Astrocyte (in vitro differentiated cells and primary cell): ENCODE measurements around the gene SCAPER. TPM values are rescaled to one million over a fixed set of nuclear protein-coding genes. Genes with fewer than 3 reads are reported as not detected.

Source experiments
- DNase-seq: peaks from one replicate; pipeline ENCODE4 v3.0.0-alpha.2; 2010; ENCODE audit warnings: low read depth
- FAIRE-seq: peaks from 2 replicates; lab custom pipeline; 2011; peaks lifted over from hg19 to GRCh38; lab: Jason Lieb, UNC
- H2AFZ ChIP-seq: 2 replicates; pipeline ENCODE4 v1.6.0; 2012; ENCODE audit warnings: low read depth, low read length, inconsistent platforms
- H3K27ac ChIP-seq: 2 replicates; pipeline ENCODE4 v1.5.1; 2011; ENCODE audit warnings: low read depth, low read length, inconsistent platforms
- H3K27me3 ChIP-seq: 2 replicates; pipeline ENCODE4 v1.6.0; 2011; ENCODE audit warnings: low read length, inconsistent platforms; ENCODE audit not compliant: insufficient read depth
- H3K36me3 ChIP-seq: 2 replicates; pipeline ENCODE4 v1.5.1; 2011; ENCODE audit warnings: low read length, inconsistent platforms; ENCODE audit not compliant: insufficient read depth
- H3K4me1 ChIP-seq: 2 replicates; pipeline ENCODE4 v1.5.1; 2011; ENCODE audit warnings: low read length, inconsistent platforms; ENCODE audit not compliant: insufficient read depth
- H3K4me2 ChIP-seq: 2 replicates; pipeline ENCODE4 v1.6.0; 2012; ENCODE audit warnings: low read length, inconsistent platforms
- H3K4me3 ChIP-seq: 2 replicates; pipeline ENCODE4 v1.5.1; 2011; ENCODE audit warnings: low read depth, mild to moderate bottlenecking, low read length, inconsistent platforms; ENCODE audit not compliant: insufficient read depth
- H3K79me2 ChIP-seq: 2 replicates; pipeline ENCODE4 v1.6.0; 2012; ENCODE audit warnings: mild to moderate bottlenecking, low read length, inconsistent platforms; ENCODE audit not compliant: insufficient read depth
- H3K9ac ChIP-seq: 2 replicates; pipeline ENCODE4 v1.6.0; 2012; ENCODE audit warnings: mild to moderate bottlenecking, low read length, inconsistent platforms
- H3K9me3 ChIP-seq: 2 replicates; pipeline ENCODE4 v1.5.1; 2012; ENCODE audit warnings: low read depth, mild to moderate bottlenecking, low read length, inconsistent platforms; ENCODE audit not compliant: insufficient read depth
- H4K20me1 ChIP-seq: 2 replicates; pipeline ENCODE4 v1.6.0; 2012; ENCODE audit warnings: low read length, inconsistent platforms; ENCODE audit not compliant: insufficient read depth
- H3K27ac Mint-ChIP-seq: one replicate; pipeline ENCODE4 v1.8.0; 2021; ENCODE audit warnings: mild to moderate bottlenecking, mixed read lengths; ENCODE audit not compliant: unreplicated experiment
- H3K27me3 Mint-ChIP-seq: one replicate; pipeline ENCODE4 v1.8.0; 2021; ENCODE audit warnings: low read depth, mixed read lengths; ENCODE audit not compliant: unreplicated experiment
- H3K36me3 Mint-ChIP-seq: one replicate; pipeline ENCODE4 v1.8.0; 2021; ENCODE audit warnings: low read depth, mixed read lengths; ENCODE audit not compliant: unreplicated experiment
- H3K4me1 Mint-ChIP-seq: one replicate; pipeline ENCODE4 v1.8.0; 2021; ENCODE audit warnings: low read depth, mixed read lengths; ENCODE audit not compliant: unreplicated experiment
- H3K4me3 Mint-ChIP-seq: one replicate; pipeline ENCODE4 v1.8.0; 2021; ENCODE audit warnings: mild to moderate bottlenecking, moderate library complexity, mixed read lengths; ENCODE audit not compliant: unreplicated experiment
- H3K9me3 Mint-ChIP-seq: one replicate; pipeline ENCODE4 v1.8.0; 2021; ENCODE audit warnings: mild to moderate bottlenecking, mixed read lengths; ENCODE audit not compliant: unreplicated experiment
- EZH2 ChIP-seq: IDR thresholded peaks from 2 replicates; pipeline ENCODE4 v1.6.1; 2012; ENCODE audit warnings: mild to moderate bottlenecking, low read length, inconsistent platforms; ENCODE audit not compliant: insufficient read depth
- total RNA-seq: library from RNA; stranded (reverse); gene quantifications from 2 replicates; pipeline ENCODE4 v1.2.1, GENCODE V29; 2021
- TF ChIP-seq, protein P1 (sequence below): IDR thresholded peaks from 2 replicates; pipeline ENCODE4 v1.5.1; 2011; ENCODE audit warnings: low read depth, mild to moderate bottlenecking, inconsistent platforms, low read length, moderate library complexity; ENCODE audit not compliant: insufficient read depth

The SCAPER gene
- total RNA-seq, 1 donor from 2014 or later = 8.6 TPM

DNA sequence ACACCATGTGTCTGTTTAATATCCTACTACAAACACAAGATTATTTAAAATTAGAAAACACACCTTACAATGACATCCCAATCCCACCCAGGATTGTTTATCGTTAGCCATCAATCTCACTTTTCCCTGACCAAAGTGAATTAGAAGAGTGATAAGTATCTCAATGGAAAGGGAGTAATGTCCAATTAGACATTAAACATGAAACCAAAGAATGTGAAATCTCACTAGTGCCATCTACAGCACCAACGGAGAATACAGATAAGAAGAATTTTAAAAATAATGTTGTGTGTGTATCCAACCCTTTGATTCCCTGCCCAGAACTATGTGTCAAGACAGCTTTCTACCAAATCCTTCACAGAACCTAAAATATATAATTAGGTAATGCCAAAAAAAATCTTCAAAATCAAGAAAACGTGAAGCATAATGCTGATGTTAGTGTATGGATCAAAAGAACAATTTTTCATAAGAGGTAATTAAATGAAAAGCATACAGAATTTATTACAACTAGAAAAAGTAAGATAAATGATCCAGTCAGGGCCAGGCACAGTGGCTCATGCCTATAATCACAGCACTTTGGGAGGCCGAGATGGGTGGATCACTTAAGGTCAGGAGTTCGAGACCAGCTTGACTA is 64.2 kb downstream of the SCAPER start:
- no peaks in the 10 kb centered on the region for H4K20me1 ChIP-seq
- peaks cover 5% of the 10 kb centered on the region for H3K36me3 Mint-ChIP-seq
- H2AFZ ChIP-seq = no peak overlapping the region
- no peak for TF ChIP-seq EZH2
- TF ChIP-seq, protein P1, sequence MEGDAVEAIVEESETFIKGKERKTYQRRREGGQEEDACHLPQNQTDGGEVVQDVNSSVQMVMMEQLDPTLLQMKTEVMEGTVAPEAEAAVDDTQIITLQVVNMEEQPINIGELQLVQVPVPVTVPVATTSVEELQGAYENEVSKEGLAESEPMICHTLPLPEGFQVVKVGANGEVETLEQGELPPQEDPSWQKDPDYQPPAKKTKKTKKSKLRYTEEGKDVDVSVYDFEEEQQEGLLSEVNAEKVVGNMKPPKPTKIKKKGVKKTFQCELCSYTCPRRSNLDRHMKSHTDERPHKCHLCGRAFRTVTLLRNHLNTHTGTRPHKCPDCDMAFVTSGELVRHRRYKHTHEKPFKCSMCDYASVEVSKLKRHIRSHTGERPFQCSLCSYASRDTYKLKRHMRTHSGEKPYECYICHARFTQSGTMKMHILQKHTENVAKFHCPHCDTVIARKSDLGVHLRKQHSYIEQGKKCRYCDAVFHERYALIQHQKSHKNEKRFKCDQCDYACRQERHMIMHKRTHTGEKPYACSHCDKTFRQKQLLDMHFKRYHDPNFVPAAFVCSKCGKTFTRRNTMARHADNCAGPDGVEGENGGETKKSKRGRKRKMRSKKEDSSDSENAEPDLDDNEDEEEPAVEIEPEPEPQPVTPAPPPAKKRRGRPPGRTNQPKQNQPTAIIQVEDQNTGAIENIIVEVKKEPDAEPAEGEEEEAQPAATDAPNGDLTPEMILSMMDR = peak; percentile 62
- no peak overlapping the region for H3K4me3 ChIP-seq
- no peaks in the 10 kb centered on the region for H3K79me2 ChIP-seq
- H3K9ac ChIP-seq = no peak overlapping the region
- H3K4me2 ChIP-seq = no peak overlapping the region
- no peaks in the 10 kb centered on the region for H3K9me3 ChIP-seq
- no peaks in the 10 kb centered on the region for H3K27me3 Mint-ChIP-seq
- H3K36me3 ChIP-seq = no peaks in the 10 kb centered on the region
- FAIRE-seq (no peak), DNase-seq (peak; percentile 17)
- no peak overlapping the region for H3K27ac Mint-ChIP-seq
- H3K27me3 ChIP-seq = no peaks in the 10 kb centered on the region
- H3K4me1 ChIP-seq = no peaks in the 10 kb centered on the region
- H3K4me1 Mint-ChIP-seq = peaks cover 9% of the 10 kb centered on the region
- no peak overlapping the region for H3K4me3 Mint-ChIP-seq
- H3K27ac ChIP-seq = no peak overlapping the region
- H3K9me3 Mint-ChIP-seq = peaks cover 2% of the 10 kb centered on the region

DNA sequence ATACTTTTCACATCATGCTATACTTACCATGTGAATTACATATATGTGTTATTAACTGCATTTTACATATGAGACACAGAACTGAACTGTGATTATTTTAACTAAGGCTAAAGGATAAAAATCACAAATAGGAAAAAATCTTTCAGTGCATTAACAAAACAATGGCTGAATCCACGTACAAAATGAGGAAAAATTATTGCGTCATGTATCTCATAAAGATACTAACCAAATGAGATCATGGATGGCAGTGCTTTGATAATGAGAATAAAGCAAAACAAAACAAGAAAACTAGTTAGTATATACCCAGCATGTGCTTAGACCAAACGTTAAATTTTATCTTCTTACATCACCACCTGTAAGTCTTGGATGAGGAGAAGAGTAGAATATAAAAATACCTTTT is 66.0 kb downstream of the SCAPER start:
- Mint-ChIP-seq H3K36me3 (peaks cover 5% of the 10 kb centered on the region), H3K27me3 (no peaks in the 10 kb centered on the region), H3K4me1 (peaks cover 3% of the 10 kb centered on the region), H3K27ac (no peak overlapping the region), H3K4me3 (no peak overlapping the region), H3K9me3 (peaks cover 2% of the 10 kb centered on the region)
- H3K36me3 ChIP-seq = no peaks in the 10 kb centered on the region
- no peak overlapping the region for H3K9ac ChIP-seq
- no peaks in the 10 kb centered on the region for H3K79me2 ChIP-seq
- no peak overlapping the region for H3K4me2 ChIP-seq
- no peak overlapping the region for H3K4me3 ChIP-seq
- TF ChIP-seq, protein P1 = no peak
- FAIRE-seq (no peak), DNase-seq (no peak)
- no peaks in the 10 kb centered on the region for H3K4me1 ChIP-seq
- no peak overlapping the region for H2AFZ ChIP-seq
- H4K20me1 ChIP-seq = no peaks in the 10 kb centered on the region
- no peaks in the 10 kb centered on the region for H3K27me3 ChIP-seq
- H3K9me3 ChIP-seq = no peaks in the 10 kb centered on the region
- no peak overlapping the region for H3K27ac ChIP-seq

DNA sequence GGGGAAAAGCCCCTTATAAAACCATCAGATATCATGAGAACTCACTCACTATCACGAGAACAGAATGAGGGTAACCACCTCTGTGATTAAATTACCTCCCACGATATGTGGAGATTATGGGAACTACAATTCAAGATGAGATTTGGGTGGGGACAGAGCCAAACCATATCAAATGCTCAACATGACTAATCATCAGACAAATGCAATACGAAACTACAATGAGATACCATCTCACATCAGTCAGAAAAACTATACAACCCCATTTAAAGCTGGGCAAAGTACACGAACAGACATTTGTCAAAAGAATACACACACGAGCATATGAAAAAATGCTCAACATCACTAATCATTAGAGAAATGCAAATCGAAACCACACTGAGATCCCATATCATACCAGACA is 67.7 kb downstream of the SCAPER start:
- FAIRE-seq (no peak), DNase-seq (peak; percentile 21)
- TF ChIP-seq, protein P1 = no peak
- TF ChIP-seq EZH2 = no peak
- Mint-ChIP-seq H3K27me3 (no peaks in the 10 kb centered on the region), H3K4me3 (no peak overlapping the region), H3K4me1 (no peaks in the 10 kb centered on the region), H3K36me3 (peaks cover 8% of the 10 kb centered on the region), H3K9me3 (peaks cover 4% of the 10 kb centered on the region), H3K27ac (no peak overlapping the region)
- no peaks in the 10 kb centered on the region for H3K9me3 ChIP-seq
- H4K20me1 ChIP-seq = no peaks in the 10 kb centered on the region
- H3K27ac ChIP-seq = no peak overlapping the region
- no peaks in the 10 kb centered on the region for H3K4me1 ChIP-seq
- no peak overlapping the region for H2AFZ ChIP-seq
- no peak overlapping the region for H3K9ac ChIP-seq
- no peaks in the 10 kb centered on the region for H3K79me2 ChIP-seq
- H3K27me3 ChIP-seq = no peaks in the 10 kb centered on the region
- no peak overlapping the region for H3K4me2 ChIP-seq
- H3K36me3 ChIP-seq = no peaks in the 10 kb centered on the region
- H3K4me3 ChIP-seq = no peak overlapping the region
